K562 (cell line): Measurements from ENCODE around the gene CARD8. TPM values are rescaled to one million over a fixed set of nuclear protein-coding genes. Genes with fewer than 3 reads are reported as not detected.

Source experiments
- ELF2 ChIP-seq: fragments of 250-450 bp; sonication (Bioruptor Pico); IDR thresholded peaks from 2 replicates; pipeline ENCODE4 v1.5.0; 2021; ENCODE audit warnings: mild to moderate bottlenecking
- MAFF ChIP-seq: IDR thresholded peaks from 2 replicates; pipeline ENCODE4 v1.6.1; 2012; ENCODE audit warnings: low read length, improper control_type of control experiment
- MXI1 ChIP-seq: IDR thresholded peaks from 2 replicates; pipeline ENCODE4 v1.6.1; 2011; ENCODE audit warnings: low read depth, mild to moderate bottlenecking, improper control_type of control experiment, low read length
- NEUROD1 ChIP-seq: fragments of 150-350 bp; IDR thresholded peaks from 2 replicates; pipeline ENCODE4 v1.6.1; 2014; ENCODE audit warnings: borderline replicate concordance, low read length, low read depth; ENCODE audit not compliant: partially characterized antibody
- NUFIP1 ChIP-seq: fragments of 450-650 bp; IDR thresholded peaks from 2 replicates; pipeline ENCODE4 v1.6.1; 2018; ENCODE audit not compliant: partially characterized antibody
- POLR2A ChIP-seq: fragments of 450-650 bp; conservative IDR thresholded peaks from 2 replicates; pipeline ENCODE4 v1.6.1; 2016
- PYGO2 ChIP-seq: fragments of 450-650 bp; IDR thresholded peaks from 2 replicates; pipeline ENCODE4 v1.6.1; 2016; ENCODE audit warnings: mild to moderate bottlenecking, missing genetic modification characterization, moderate library complexity, missing compliant biosample characterization
- RFX7 ChIP-seq: fragments of 250-450 bp; sonication (Bioruptor Pico); IDR thresholded peaks from 2 replicates; pipeline ENCODE4 v1.5.1; 2021; ENCODE audit warnings: mild to moderate bottlenecking
- SIX5 ChIP-seq, 2 experiments: IDR thresholded peaks; 2 replicates each; pipeline ENCODE4 v1.6.1; 2011; ENCODE audit warnings: low read length in 2 of 2, borderline replicate concordance in 1 of 2, low read depth in 1 of 2, mild to moderate bottlenecking in 1 of 2, moderate library complexity in 1 of 2; ENCODE audit not compliant: insufficient read depth in 1 of 2
- SMAD2 ChIP-seq: fragments of 150-350 bp; IDR thresholded peaks from 2 replicates; pipeline ENCODE4 v1.6.1; 2014; ENCODE audit warnings: low read depth, mild to moderate bottlenecking, low read length
- TAF7 ChIP-seq: fragments of 450-650 bp; IDR thresholded peaks from 2 replicates; pipeline ENCODE4 v1.6.1; 2016; ENCODE audit warnings: missing genetic modification characterization, missing compliant biosample characterization
- U2AF2 ChIP-seq: fragments of 200-400 bp; formaldehyde crosslinking; optimal IDR thresholded peaks from 2 replicates; pipeline ENCODE3; 2017; ENCODE audit warnings: low read depth, mild to moderate bottlenecking, low read length
- ZC3H11A ChIP-seq: IDR thresholded peaks from 2 replicates; pipeline ENCODE4 v1.6.1; 2012; ENCODE audit warnings: low read depth, low read length, improper control_type of control experiment
- ZNF212 ChIP-seq: fragments of 450-650 bp; formaldehyde crosslinking; IDR thresholded peaks from 2 replicates; pipeline ENCODE4 v1.4.0; 2020; ENCODE audit warnings: mild to moderate bottlenecking
- ZNF232 ChIP-seq: sonication (generic); formaldehyde crosslinking; IDR thresholded peaks from 2 replicates; pipeline ENCODE4 v1.8.0; 2022; ENCODE audit warnings: mild to moderate bottlenecking, missing genetic modification reagents
- ZNF253 ChIP-seq: fragments of 250-450 bp; sonication (Bioruptor Pico); conservative IDR thresholded peaks from 2 replicates; pipeline ENCODE4 v1.6.1; 2021; ENCODE audit warnings: mild to moderate bottlenecking
- ZNF324 ChIP-seq: fragments of 250-450 bp; sonication (Bioruptor Pico); IDR thresholded peaks from 2 replicates; pipeline ENCODE4 v1.4.0; 2020; ENCODE audit warnings: mild to moderate bottlenecking
- ZNF444 ChIP-seq: fragments of 250-450 bp; sonication (Bioruptor Pico); IDR thresholded peaks from 2 replicates; pipeline ENCODE4 v1.4.0; 2020; ENCODE audit warnings: mild to moderate bottlenecking, moderate library complexity
- ZNF507 ChIP-seq: conservative IDR thresholded peaks from 2 replicates; pipeline ENCODE4 v1.6.1; 2017; ENCODE audit warnings: missing genetic modification characterization, missing compliant biosample characterization
- ZNF644 ChIP-seq: fragments of 200-800 bp; sonication (Bioruptor generic); IDR thresholded peaks from 2 replicates; pipeline ENCODE4 v1.6.1; 2016; ENCODE audit warnings: low read depth, missing genetic modification characterization, missing compliant biosample characterization
- ZNF699 ChIP-seq: fragments of 250-450 bp; sonication (Bioruptor Pico); IDR thresholded peaks from 2 replicates; pipeline ENCODE4 v1.8.0; 2021; ENCODE audit warnings: mild to moderate bottlenecking, moderate library complexity; ENCODE audit not compliant: insufficient replicate concordance
- polyA plus RNA-seq, 8 experiments: library from polyadenylated mRNA; depleted of rRNA in 4 of 8; stranded (reverse) in 5 of 8; unstranded in 3 of 8; fragments of >200 nt; fragmentation: Nextera tagmentation in 2 of 8; fragmentation: Illumina TruSeq in 1 of 8; extraction: Ambion mirVana in 2 of 8; extraction: Trizol in 1 of 8; gene quantifications; 2 replicates each; pipeline versions ENCODE4 v1.2.1 to v1.2.3, GENCODE V29; 2011 to 2014; ENCODE audit warnings: inconsistent platforms in 1 of 8, missing spikeins in 1 of 8
- total RNA-seq, 7 experiments: library from RNA; depleted of rRNA in 6 of 7; stranded (reverse); fragments of >200 nt in 6 of 7; fragmentation: Illumina TruSeq in 2 of 7; extraction: Trizol in 2 of 7; gene quantifications; 2 replicates each; pipeline versions ENCODE4 v1.2.1 to v1.2.3, GENCODE V29; 2011 to 2021; ENCODE audit warnings: low replicate concordance in 1 of 7
- TF ChIP-seq, protein P1 (sequence below): fragments of 450-650 bp; IDR thresholded peaks from 2 replicates; pipeline ENCODE4 v1.6.1; 2016
- TF ChIP-seq, protein P2 (sequence below): fragments of 250-450 bp; sonication (Bioruptor Pico); IDR thresholded peaks from 2 replicates; pipeline ENCODE4 v1.4.0; 2020; ENCODE audit warnings: mild to moderate bottlenecking, moderate library complexity, borderline replicate concordance
- TF ChIP-seq, protein P3 (sequence below): fragments of 250-450 bp; sonication (Bioruptor Pico); IDR thresholded peaks from 2 replicates; pipeline ENCODE4 v1.8.0; 2022; ENCODE audit warnings: moderate library complexity, mild to moderate bottlenecking, inconsistent platforms
- TF ChIP-seq, protein P4 (sequence below): fragments of 450-650 bp; IDR thresholded peaks from 2 replicates; pipeline ENCODE4 v1.6.1; 2016; ENCODE audit warnings: low read depth, mild to moderate bottlenecking, moderate library complexity

The CARD8 gene
- total and polyA plus RNA-seq, 9 of the 15 experiments (the other 6 are each of a cell fraction or from before 2014, with no cell fraction given) = 11.5 to 26.4 (median 20.8) TPM

DNA sequence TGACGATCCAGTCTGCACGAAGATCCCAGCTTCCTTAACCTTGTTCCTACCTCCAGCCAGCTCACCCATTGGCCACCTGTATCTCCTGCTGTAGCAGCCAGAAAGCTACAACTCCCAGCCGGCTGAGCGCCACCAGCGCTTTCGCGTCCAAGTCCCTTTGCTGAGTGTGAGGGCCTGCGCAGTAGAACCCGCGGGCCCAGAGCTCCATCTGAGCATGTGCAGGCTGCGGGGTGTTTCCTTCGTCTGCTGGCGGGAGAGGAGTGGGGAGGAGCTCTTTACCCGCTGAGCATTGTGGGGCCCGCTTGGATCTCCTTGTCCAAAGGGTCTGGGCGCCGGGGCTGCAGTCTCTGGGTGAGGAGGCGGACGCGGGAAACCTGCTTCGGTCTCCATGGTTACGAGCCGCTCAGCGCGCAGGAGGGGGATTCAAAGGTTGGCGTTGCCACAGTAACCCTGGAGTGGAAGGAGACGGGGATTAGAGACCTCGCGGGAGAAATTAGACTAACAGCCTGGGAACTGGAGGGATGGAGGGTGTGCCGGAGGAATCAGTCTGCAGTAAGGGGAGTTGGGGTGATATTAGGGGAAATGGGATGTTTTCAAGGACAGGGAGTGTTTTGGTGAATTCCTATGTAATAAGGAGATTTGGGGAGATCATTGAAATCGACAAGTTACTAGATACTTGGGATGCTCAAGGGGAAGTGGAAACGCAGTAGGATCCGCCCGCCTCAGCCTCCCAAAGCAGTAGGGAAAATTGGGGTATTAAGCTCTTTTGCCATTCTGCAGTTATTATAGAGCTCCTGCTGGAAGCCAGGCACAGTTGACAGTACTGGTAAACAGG lies 51.7 kb downstream of the CARD8 start (continued):
- no peak for TF ChIP-seq ZNF324 (CRISPR knock-in tag)
- TF ChIP-seq MAFF = no peak
- TF ChIP-seq MXI1 = no peak
- TF ChIP-seq, protein P1, sequence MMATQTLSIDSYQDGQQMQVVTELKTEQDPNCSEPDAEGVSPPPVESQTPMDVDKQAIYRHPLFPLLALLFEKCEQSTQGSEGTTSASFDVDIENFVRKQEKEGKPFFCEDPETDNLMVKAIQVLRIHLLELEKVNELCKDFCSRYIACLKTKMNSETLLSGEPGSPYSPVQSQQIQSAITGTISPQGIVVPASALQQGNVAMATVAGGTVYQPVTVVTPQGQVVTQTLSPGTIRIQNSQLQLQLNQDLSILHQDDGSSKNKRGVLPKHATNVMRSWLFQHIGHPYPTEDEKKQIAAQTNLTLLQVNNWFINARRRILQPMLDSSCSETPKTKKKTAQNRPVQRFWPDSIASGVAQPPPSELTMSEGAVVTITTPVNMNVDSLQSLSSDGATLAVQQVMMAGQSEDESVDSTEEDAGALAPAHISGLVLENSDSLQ = peak; percentile 33; the same call in 1 of the 2 replicates
- TF ChIP-seq ZNF212 (CRISPR knock-in tag) = no peak
- TF ChIP-seq TAF7 (tag) = no peak; the same call in 1 of the 2 replicates
- TF ChIP-seq POLR2A = peak; percentile 84
- TF ChIP-seq SMAD2 = no peak
- no peak for TF ChIP-seq U2AF2
- TF ChIP-seq ZNF444 (CRISPR knock-in tag) = peak; percentile 74; the same call in 1 of the 2 replicates
- TF ChIP-seq ZNF232 (CRISPR knock-in tag) = peak; percentile 93
- TF ChIP-seq, protein P2, sequence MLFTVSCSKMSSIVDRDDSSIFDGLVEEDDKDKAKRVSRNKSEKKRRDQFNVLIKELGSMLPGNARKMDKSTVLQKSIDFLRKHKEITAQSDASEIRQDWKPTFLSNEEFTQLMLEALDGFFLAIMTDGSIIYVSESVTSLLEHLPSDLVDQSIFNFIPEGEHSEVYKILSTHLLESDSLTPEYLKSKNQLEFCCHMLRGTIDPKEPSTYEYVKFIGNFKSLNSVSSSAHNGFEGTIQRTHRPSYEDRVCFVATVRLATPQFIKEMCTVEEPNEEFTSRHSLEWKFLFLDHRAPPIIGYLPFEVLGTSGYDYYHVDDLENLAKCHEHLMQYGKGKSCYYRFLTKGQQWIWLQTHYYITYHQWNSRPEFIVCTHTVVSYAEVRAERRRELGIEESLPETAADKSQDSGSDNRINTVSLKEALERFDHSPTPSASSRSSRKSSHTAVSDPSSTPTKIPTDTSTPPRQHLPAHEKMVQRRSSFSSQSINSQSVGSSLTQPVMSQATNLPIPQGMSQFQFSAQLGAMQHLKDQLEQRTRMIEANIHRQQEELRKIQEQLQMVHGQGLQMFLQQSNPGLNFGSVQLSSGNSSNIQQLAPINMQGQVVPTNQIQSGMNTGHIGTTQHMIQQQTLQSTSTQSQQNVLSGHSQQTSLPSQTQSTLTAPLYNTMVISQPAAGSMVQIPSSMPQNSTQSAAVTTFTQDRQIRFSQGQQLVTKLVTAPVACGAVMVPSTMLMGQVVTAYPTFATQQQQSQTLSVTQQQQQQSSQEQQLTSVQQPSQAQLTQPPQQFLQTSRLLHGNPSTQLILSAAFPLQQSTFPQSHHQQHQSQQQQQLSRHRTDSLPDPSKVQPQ (CRISPR knock-in tag) = no peak
- TF ChIP-seq, protein P3, sequence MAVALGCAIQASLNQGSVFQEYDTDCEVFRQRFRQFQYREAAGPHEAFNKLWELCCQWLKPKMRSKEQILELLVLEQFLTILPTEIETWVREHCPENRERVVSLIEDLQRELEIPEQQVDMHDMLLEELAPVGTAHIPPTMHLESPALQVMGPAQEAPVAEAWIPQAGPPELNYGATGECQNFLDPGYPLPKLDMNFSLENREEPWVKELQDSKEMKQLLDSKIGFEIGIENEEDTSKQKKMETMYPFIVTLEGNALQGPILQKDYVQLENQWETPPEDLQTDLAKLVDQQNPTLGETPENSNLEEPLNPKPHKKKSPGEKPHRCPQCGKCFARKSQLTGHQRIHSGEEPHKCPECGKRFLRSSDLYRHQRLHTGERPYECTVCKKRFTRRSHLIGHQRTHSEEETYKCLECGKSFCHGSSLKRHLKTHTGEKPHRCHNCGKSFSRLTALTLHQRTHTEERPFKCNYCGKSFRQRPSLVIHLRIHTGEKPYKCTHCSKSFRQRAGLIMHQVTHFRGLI (CRISPR knock-in tag) = no peak
- TF ChIP-seq ZNF253 (CRISPR knock-in tag) = no peak
- no peak for TF ChIP-seq NUFIP1
- no peak for TF ChIP-seq ELF2 (CRISPR knock-in tag)
- no peak for TF ChIP-seq ZNF699
- no peak for TF ChIP-seq ZNF507
- peak; percentile 31 for TF ChIP-seq NEUROD1
- TF ChIP-seq ZC3H11A = no peak
- TF ChIP-seq PYGO2 = no peak
- TF ChIP-seq, protein P4, sequence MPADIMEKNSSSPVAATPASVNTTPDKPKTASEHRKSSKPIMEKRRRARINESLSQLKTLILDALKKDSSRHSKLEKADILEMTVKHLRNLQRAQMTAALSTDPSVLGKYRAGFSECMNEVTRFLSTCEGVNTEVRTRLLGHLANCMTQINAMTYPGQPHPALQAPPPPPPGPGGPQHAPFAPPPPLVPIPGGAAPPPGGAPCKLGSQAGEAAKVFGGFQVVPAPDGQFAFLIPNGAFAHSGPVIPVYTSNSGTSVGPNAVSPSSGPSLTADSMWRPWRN = no peak
- no peak for TF ChIP-seq RFX7 (CRISPR knock-in tag)
- no peak for TF ChIP-seq ZNF644 (tag)
- TF ChIP-seq SIX5 (IDR thresholded peaks at IDR 0.05; ENCODE audit: borderline replicate concordance in 1 of 2, insufficient read depth in 1 of 2, low read depth in 1 of 2, low read length in 2 of 2) = no peak
